Hematopoietic multipotent progenitor cell treated with erythropoietin and hydrocortisone succinate and interleukin-3 and kit ligand, for 8 days (in vitro differentiated cells): ENCODE data around the gene HMGXB4.
A peak's percentile ranks its signal among the peaks of the same experiment; 100 is the strongest.
"Not testable (repeated sequence)": the region's sequence is repeated elsewhere in the genome, so short reads cannot be mapped to it uniquely, and the experiment has no call there.

Experiments used
- DNase-seq: peaks from one replicate; pipeline ENCODE4 v3.0.0-alpha.2; 2015

Gene HMGXB4, protein sequence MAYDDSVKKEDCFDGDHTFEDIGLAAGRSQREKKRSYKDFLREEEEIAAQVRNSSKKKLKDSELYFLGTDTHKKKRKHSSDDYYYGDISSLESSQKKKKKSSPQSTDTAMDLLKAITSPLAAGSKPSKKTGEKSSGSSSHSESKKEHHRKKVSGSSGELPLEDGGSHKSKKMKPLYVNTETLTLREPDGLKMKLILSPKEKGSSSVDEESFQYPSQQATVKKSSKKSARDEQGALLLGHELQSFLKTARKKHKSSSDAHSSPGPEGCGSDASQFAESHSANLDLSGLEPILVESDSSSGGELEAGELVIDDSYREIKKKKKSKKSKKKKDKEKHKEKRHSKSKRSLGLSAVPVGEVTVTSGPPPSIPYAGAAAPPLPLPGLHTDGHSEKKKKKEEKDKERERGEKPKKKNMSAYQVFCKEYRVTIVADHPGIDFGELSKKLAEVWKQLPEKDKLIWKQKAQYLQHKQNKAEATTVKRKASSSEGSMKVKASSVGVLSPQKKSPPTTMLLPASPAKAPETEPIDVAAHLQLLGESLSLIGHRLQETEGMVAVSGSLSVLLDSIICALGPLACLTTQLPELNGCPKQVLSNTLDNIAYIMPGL

DNA sequence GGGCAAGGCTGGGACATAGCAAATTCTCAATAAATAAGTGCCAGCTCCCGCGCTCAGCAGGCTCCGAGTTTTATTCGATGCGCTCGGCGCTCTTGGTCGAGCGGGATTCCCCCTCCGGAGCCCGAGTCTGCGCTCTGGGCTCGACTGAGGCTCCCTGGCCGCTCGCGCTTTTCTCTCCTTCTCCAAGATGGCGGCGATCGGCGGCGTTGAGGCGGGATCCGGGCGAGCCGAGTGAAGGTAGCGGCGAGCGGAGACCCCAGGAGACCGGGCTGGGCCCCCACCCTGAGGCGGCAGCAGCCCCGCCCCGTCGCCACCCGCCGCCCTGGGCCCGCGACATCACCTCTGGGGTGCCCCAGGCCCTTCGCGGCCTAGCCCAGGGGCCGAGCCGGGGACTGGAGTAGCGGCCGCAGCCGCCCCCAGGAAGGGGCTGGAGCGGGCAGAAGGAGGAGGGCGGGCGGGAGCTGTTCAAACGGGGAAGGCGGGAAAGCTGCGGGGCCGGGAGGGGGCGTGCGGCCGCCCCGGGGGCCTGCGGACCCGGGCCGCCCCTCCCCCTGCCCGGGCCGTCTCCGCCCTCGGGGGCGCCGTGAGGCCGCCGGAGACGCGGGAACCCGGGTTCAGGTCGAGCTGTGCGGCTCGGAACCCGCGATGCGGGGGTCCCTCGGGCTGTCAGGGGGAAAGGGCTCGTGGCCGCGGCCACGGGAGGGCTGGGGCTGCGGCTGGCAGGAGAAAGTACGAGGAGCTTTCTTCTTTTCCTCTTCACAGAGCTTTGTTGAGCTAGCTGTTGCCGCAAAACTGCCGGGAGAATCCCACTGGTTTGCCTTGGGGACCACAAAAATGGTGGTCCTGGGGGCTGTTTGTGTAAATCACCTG, at the start of gene HMGXB4:
TSS of gene HMGXB4 (plus strand) at position 173 of the 870 bp plus-strand sequence. CDS start 4,898 bp downstream, outside the sequence.
- peak; percentile 91 for DNase-seq

DNA sequence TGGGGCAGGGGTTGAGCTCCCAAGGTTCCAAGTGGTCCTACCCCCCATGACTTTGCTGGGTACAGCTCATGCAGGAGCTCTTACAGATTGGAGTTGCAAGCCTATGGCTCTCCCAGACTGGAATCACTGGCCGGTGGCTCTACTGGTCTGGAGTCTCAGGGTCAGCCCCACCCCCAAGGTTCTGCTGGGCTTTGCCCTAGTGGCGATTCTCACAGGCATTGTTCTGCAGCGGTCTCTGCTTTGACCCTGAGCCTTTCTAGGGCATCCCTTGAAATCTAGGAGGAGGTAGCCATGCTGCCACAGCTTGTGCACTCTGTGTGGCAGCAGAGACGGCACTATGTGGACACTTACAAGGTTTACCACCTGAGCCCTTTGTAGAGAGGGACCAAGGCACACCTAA, 49.3 kb upstream of the HMGXB4 start:
- no peak for DNase-seq

DNA sequence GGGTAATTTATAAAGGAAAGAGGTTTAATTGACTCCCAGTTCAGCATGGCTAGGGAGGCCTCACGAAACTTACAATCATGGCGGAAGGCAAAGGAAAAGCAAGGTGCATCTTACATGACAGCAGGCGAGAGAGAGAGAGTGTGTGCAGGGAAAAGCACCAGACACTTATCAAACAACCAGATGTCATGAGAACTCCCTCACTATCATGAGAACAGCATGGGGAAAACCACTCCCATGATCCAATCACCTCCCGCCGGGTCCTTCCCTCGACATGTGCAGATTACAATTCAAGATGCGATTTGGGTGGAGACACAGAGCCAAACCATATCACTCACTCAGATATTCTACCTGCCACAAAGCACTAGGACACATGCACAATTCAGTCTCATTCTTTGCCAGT, 48.1 kb upstream of the HMGXB4 start:
- peak; percentile 72 for DNase-seq

DNA sequence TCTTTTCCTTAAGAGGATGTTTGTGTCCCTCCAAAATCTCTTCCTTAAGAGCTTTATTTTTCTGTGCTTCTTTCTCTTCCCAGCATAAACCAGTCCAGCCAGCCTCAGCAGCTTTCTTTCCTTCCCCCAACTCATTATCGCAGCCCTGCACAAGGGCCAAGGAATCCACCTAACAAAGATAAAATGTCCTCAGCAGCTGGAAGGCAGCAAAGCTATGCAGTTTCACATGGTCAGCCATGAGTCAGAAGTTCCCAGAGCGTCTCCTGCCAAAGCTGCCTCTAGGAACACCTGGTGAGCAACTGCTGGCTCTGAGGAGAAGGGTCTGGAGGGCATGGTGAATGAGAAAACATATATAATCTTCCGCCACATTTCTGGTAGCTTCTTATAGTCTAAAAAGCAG, 45.3 kb upstream of the HMGXB4 start:
- peak; percentile 74 for DNase-seq

DNA sequence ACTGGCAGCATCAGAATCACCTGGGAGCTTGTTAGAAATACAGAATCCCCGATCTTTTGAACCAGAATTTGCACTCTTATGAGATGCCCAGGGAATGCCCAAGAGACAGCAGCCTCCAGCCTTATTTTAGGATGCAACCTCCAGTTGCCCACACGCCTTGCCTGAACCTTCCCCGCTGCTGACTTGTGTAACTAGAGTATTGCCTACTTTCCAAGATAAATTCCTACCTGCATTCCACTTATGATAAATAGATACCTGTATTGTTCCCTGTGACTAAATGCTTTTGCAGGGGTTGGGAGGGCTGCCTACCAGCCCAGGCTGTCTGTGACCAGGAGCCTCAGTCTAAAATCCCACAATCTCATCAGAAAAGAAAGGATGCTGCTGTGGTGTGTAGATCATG, 44.3 kb upstream of the HMGXB4 start:
- DNase-seq: no peak

DNA sequence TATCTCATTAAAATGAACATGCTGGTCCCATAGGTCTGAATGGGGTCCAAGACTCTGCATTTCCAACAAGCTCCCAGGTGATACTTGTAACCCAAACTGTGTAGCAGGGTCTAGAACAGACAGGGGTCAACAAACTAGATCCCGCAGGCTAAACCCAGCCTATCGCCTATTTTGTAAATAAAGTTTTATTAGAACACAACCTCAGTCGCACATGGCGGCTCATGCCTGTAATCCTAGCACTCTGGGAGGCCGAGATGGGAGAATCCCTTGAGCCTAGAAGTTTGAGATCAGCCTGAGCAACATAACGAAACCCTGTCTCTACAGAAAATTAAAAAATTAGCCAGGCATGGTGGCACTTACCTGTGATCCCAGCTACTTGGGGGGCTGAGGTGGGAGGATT, 42.3 kb upstream of the HMGXB4 start:
- DNase-seq: no peak

DNA sequence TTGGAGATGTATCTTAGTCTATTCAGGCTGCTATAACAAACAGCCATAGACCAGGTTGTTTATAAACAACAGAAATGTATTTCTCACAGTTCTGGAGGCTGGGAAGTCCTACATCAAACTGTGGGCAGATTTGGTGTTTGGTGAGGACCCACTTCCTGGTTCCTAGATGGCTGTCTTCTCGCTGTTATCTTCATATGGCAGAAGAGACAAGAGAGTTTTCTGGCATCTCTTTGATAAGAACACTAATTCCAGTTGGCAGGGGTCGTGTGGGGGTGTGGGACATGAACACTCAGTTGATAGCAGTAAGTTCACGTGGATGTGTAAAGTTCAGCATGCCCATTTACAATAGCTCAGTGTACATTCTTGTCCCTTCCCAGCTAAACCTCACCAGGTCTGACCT, 41.3 kb upstream of the HMGXB4 start:
- DNase-seq: peak; percentile 82

DNA sequence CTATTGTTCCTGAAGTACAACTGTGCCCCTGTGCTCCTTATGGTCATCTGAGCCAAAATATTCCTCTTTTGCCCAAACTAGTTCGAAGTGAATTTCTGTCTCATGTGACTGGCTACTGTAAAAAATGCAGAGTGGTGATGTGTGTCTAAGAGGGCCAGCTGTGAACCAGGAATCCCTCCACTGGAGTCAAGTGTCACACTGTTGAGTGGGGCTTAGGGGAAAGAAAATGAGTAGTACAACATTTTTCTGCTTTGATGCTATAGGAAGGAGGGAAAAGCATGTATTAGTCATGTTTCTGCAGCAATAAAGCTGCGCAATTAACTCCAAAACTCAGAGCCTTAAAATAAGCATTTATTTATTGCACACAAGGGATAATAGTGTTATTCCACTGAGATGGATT, 39.8 kb upstream of the HMGXB4 start:
- no peak for DNase-seq

DNA sequence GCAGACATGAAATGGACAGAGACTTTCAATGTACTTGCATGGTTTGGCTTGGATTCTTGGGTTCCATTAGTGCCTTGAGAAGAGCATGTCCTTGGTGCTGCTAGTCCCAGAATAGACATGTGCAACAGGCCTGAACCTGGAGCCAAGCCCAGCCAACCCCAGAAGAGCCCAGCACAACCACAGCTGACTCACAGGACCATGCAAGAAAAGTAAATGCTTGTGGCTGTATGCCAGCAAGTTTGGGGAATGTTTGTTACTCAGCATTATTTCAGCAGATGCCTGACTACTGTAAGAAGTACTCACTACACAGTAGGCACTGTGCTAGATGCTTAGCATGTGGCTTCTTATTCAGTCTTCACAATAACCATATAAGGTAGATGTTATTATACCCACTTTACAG, 39.2 kb upstream of the HMGXB4 start:
- no peak for DNase-seq

DNA sequence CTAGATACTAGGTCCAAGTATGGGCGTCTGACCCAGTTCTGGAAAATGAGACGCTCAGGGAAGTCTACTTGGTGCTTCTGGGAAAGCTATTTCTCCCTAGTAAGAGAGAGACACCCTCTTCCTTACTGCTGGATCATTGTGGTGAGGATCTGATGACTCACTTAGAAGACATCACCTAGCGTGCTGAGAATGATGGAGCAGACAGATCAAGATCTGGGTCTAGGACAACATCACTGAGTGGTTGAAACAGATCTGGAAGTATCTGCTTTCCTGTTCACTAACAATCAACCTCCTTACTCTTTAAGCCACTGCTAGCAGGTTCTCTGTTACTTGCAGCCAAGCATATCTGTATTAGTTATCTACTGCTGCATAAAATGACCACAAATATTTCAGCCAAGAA, 38.3 kb upstream of the HMGXB4 start:
- DNase-seq: no peak

DNA sequence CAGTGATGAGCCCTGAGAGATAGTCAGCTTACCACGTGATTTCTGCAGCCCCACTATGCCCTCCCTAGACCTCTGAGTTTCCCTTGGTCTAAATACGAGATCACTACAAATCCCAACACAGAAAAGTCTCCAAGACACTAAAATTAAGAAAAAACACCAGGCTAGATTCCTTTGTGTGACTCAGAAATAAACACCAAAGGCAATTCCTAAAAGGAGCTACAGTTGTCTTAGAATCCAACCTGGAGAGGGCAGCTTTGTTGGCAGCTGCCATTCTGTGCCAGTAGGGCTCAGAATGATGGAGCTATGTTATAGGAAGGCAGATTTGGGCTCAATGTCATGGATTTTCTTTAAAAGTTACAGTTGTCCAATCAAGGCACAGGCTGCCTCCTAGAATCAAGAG, 37.1 kb upstream of the HMGXB4 start:
- no peak for DNase-seq

DNA sequence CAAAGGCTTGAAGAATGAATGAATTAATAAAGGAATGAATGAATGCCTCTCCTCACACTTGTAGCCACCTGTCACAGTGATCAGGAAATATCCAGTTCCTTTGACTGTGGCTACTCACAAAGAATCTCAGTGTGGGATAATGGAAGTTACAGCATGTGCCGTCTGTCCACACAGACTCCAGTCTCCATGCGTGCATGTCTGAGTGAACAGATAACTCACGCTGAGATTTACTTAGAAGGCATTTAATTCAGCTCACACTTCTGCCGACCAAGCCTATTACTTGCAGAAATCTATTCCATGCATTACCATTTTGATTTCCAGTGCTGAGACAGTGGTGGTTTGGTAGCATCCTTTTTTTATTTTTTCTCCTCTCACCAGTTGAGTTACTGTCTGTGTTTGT, 32.3 kb upstream of the HMGXB4 start:
- no peak for DNase-seq

DNA sequence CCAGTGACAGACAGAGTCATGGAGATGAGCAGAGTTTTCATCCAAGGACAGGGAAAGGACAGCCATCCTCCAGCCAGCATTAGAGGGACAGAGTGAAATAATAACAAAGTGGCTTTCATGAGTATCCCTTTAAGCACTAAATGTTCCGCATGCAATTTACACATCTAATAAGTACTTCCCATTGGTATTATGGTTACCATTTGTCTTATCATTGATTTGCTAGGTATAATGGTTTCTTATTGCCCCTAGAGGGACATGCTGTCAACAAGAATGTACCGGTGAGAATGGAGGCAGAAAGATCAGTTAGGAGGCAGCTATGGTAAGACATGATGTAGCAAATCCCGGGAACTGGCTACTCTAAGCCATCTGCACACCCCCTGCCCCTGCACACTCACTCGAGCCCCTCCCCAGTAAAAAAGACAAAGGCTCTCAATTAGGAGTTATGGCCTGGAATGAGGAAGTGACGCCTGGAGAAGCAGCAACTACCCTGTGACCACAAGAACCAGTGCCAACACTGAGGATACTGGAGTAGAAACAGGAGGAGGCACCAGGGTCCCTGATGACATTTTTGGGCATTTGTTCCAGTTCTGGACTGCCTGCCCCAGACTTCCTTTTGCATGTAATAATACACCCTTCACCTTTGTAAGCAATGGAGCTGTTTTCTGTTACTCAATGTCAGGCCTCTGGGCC, 30.2 kb upstream of the HMGXB4 start:
- no peak for DNase-seq

DNA sequence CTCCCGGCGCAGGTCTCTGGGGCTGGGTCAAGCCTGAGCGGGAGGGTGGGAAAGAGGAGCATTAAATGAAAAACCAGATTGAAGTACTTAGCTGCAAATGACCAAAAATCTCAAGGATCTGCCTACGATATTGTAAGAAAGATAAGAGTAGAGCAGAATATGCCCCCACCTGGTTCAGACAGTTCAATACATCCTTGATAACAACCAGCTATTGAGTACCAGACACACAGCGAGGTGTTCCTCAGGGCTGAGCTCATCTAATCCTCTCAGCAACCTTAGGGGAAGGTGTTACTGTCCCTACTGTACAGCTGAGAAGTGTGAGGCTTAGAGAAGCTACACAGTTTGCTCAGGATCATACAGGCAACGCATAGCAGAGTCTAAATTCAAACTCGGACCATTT, 27.4 kb upstream of the HMGXB4 start:
- DNase-seq: no peak

DNA sequence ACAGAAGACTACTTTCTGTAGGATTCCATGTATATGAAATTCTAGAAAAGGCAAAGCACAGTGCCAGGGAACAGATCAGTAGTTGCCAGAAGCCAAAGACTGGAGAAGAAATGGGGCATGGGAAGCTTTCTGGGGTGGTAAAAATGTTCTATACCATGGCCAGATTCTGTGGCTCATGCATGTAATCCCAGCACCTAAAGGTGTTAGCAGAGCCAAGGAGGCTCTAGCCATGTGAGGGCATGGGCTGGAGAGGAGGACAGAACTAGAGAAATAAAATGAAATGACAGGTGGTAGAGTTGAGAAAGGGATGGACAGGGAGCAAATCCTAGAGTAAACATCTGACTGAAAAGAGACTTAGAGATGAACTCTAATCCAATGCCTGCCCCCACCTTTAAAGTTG, 26.9 kb upstream of the HMGXB4 start:
- no peak for DNase-seq

DNA sequence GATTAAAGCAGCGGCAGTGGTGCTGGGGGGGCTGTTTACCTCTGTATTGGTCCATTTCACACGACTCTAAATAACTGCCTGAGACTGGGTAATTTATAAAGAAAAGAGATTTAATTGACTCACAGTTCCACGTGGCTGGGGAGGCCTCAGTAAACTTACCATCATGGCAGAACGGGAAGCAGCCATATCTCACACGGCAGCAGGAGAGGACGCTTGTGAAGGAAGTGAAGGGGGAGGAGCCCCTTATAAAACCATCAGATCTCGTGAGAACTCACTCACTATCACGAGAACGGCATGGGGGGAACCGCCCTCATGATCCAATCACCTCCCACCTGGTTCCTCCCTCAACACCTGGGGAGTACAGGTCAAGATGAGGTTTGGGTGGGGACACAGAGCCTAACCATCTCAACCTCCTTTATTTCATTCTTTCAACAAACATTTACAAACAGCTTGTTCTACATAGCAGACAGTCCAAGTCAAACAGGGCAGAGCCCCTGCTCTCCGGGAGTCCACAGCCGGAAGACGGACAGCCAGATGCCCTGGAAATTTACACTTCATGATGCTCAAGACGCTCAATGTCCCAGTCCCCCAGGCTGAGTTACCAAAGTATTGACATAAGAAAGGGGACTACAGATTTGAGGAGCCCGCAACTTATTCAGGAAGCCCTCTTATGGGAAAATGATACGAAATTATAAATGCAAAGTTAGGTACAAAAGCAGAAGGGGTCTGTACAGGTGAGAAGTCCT, 26.3 kb upstream of the HMGXB4 start:
- peak; percentile 17 for DNase-seq

DNA sequence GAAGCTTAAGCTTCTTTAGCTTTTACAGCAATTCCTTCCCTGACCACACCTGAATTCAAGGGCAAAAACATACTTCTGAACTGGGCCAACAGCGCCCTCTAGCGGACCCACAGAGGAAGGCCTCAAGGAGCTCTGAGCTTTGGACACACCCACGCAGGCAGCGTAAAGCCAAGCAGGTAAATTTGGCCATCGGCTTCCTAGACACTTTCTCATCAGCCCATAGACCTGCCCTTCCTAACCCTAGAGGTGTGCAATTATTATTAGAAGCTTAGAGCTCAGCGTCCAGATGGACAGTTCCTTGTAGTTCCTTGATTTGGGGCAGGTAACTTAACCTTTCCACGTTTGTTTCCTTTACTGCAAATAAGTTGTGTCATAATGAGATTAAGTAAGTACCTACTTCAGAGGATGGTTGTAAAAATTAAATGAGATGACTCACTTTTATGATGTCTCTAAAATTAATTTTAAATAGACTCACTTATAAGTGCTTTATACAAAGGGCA, 25.7 kb upstream of the HMGXB4 start:
- DNase-seq: peak; percentile 80

DNA sequence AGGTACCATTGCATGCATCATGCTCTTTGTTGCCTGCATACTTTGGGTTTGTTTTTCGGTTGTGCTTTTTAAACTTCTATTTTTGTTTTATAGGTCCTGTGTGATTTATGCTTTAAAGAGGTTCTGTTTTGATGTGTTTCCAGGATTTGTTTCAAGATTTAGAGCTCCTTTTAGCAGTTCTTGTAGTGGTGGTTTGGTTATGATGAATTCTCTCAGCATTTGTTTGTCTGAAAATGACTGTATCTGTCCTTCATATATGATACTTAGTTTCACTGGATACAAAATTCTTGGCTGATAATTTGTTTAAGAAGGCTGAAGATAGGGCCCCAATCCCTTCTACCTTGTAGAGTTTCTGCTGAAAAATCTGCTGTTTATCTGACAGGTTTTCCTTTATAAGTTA, 18.5 kb upstream of the HMGXB4 start:
- not testable (repeated sequence) for DNase-seq

DNA sequence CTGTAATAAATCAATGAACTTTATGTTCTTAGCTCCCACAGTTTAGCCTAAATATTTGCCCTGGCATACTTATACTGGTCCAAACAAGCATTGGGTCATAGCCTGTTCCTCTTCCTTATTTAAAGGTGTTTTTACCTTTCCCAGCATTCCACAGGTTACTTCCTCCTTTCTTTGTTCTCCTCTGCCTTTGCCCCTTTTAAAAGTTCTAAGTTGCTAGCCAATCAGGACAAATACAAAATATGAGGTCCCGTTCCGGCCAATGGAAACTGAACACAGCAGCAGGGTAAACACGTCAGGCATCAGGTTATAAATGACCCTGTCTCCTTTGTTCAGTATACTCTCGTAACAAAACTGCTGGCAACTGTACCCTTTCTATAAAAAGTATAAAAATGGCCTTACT, 12.8 kb upstream of the HMGXB4 start:
- DNase-seq: not testable (repeated sequence)

DNA sequence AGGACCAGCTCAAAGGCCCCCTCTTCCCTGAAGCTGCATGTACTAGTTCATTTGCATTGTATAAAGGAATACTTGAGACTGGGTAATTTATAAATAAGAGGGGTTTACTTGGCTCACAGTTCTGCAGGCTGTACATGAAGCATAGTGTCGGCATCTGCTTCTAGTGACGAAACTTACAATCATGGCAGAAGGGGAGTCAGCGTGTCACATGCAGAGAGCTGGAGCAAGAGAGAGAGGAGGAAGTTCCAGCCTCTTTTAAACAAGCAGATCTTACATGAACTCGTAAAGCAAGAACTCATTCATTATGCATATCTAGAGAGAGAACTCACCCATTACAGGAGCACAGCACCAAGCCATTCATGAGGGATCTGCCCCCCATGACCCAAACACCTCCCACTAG, 7.1 kb upstream of the HMGXB4 start:
- no peak for DNase-seq

DNA sequence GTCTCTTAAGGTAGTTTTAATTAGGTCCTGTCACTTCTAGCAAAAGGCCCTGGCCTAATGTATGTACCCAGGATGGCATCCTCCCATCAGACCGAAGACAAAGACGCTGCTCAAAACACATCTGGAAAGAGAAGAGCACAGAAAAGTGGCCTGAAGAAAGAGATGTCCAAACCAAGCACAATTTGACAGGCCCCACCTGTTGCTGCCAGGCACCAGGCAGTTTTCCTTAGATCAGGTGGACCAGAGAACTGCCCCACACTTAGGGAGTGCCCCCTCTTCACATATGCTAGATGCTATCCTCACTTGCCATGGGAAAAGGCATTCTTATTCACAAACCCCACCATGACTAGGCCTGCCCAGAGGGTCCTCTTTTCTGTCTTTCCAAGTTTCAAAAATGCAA, 3.3 kb upstream of the HMGXB4 start:
- no peak for DNase-seq

DNA sequence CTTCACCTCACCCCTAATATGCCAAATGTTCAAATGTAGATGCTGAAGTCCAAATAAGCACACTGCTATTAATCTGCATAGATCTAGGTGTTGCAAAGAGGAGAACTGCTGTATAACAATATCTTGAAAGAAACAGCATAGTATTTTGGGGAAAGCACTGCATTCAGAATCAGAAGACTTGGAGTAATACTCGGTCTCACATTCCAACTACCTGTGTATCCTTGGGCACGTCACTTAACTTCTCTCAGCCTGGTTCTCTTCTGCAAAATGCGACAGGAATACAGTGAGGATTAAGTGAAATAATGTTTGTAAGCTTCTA, 332 bp upstream of the HMGXB4 start:
- no peak for DNase-seq
